Hematopoietic multipotent progenitor cell treated with erythropoietin and hydrocortisone succinate and interleukin-3 and kit ligand, for 6 days (in vitro differentiated cells): ENCODE results near the gene KRT23.
"Not testable (repeated sequence)": the region's sequence is repeated elsewhere in the genome, so short reads cannot be mapped to it uniquely, and the experiment has no call there.

Experiments used
- DNase-seq: peaks from one replicate; pipeline ENCODE4 v3.0.0-alpha.2; 2015

KRT23 gene

GRCh38 chr17:40947929-40948328, 10.5 kb upstream of the KRT23 start:
- DNase-seq, result no peak

GRCh38 chr17:40945414-40945813, 8.0 kb upstream of the KRT23 start:
- DNase-seq, result no peak

- no peak for DNase-seq
Observed at GRCh38 chr17:40944531-40944930, 7.1 kb upstream of the KRT23 start.

GRCh38 chr17:40942553-40942952, 5.1 kb upstream of the KRT23 start:
- no peak for DNase-seq

GRCh38 chr17:40940266-40940665, 2.8 kb upstream of the KRT23 start:
- no peak for DNase-seq

- DNase-seq, result no peak
Observed at GRCh38 chr17:40938981-40939380, 1.5 kb upstream of the KRT23 start.

GRCh38 chr17:40936976-40937375, 470 bp downstream of the KRT23 start:
- DNase-seq, result no peak

GRCh38 chr17:40936437-40936971, 942 bp downstream of the KRT23 start:
- DNase-seq, result no peak

- no peak for DNase-seq
Observed at GRCh38 chr17:40935624-40936023, 1.8 kb downstream of the KRT23 start.

GRCh38 chr17:40932608-40933007, 4.8 kb downstream of the KRT23 start:
- DNase-seq, result no peak

- no peak for DNase-seq
Observed at GRCh38 chr17:40931311-40931710, 6.1 kb downstream of the KRT23 start.

- no peak for DNase-seq
Observed at GRCh38 chr17:40926341-40926740, 11.1 kb downstream of the KRT23 start.

GRCh38 chr17:40922239-40922638, 15.2 kb downstream of the KRT23 start:
- DNase-seq, result no peak

- no peak for DNase-seq
Observed at GRCh38 chr17:40921026-40921425, 16.4 kb downstream of the KRT23 start.

- DNase-seq, result not testable (repeated sequence)
Observed at GRCh38 chr17:40917116-40917515, 20.3 kb downstream of the KRT23 start.

GRCh38 chr17:40916366-40916765, 21.1 kb downstream of the KRT23 start:
- no peak for DNase-seq

GRCh38 chr17:40915721-40916256, 21.7 kb downstream of the KRT23 start:
- DNase-seq, result no peak

- no peak for DNase-seq
Observed at GRCh38 chr17:40915199-40915661, 22.2 kb downstream of the KRT23 start.

GRCh38 chr17:40914075-40914855, 23.2 kb downstream of the KRT23 start:
- DNase-seq, result no peak

GRCh38 chr17:40912486-40913210, 24.8 kb downstream of the KRT23 start:
- no peak for DNase-seq

- no peak for DNase-seq
Observed at GRCh38 chr17:40910441-40910841, 27.0 kb downstream of the KRT23 start.

GRCh38 chr17:40909755-40910154, 27.7 kb downstream of the KRT23 start:
- DNase-seq, result no peak

GRCh38 chr17:40909351-40909750, 28.1 kb downstream of the KRT23 start:
- DNase-seq, result peak; percentile 88

GRCh38 chr17:40906613-40907012, 30.8 kb downstream of the KRT23 start:
- DNase-seq, result no peak
